B cell (primary cell): ENCODE results near the gene PPT2. TPM values are rescaled to one million over a fixed set of nuclear protein-coding genes. Genes with fewer than 3 reads are reported as not detected.

Source experiments
- ATAC-seq: fragments of 200-7000 bp; cut with Tn5 transposase; one replicate; pipeline ENCODE4 v1.10.0; 2021; ENCODE audit warnings: low read depth, mild to moderate bottlenecking, moderate number of reproducible peaks, moderate library complexity
- CTCF ChIA-PET: fragments of 350-600 bp; sonication (Branson Sonifier 250); formaldehyde crosslinking; loops from one replicate; lab custom pipeline; 2021; ENCODE audit warnings: antibody characterized with exemption, inconsistent platforms; lab: Charles Lee
- POLR2A ChIA-PET: fragments of 350-600 bp; sonication (Branson Sonifier 250); formaldehyde crosslinking; loops from one replicate; lab custom pipeline; 2021; ENCODE audit warnings: antibody characterized with exemption; lab: Charles Lee
- DNase-seq: peaks from one replicate; pipeline ENCODE4 v3.0.0; 2013
- H2AFZ ChIP-seq: 2 replicates; pipeline ENCODE4 v1.6.1; 2012; ENCODE audit warnings: mild to moderate bottlenecking, low read depth, low read length; ENCODE audit not compliant: insufficient read depth, poor library complexity, severe bottlenecking
- H3K27ac ChIP-seq, 2 donors: 1 replicate in 1 of 2; 2 replicates in 1 of 2; pipeline ENCODE4 v1.5.1; 2012 to 2013; ENCODE audit warnings: low read length in 2 of 2, mild to moderate bottlenecking in 2 of 2, moderate library complexity in 1 of 2
- H3K27me3 ChIP-seq, 4 experiments: fragments of 200-600 bp in 1 of 4; sonication (generic) in 1 of 4; replicated peaks in 1 of 4; 1 replicate in 2 of 4; 2 replicates in 2 of 4; pipeline versions ENCODE4 v1.6.1 to v1.7.0; 2013 to 2016; ENCODE audit warnings: low read length in 3 of 4, mild to moderate bottlenecking in 2 of 4, mixed read lengths in 1 of 4, moderate library complexity in 1 of 4; ENCODE audit not compliant: insufficient read depth in 4 of 4, control insufficient read depth in 3 of 4; ENCODE audit errors: control extremely low read depth in 1 of 4
- H3K36me3 ChIP-seq, 2 experiments: replicated peaks in 1 of 2; 1 replicate in 1 of 2; 2 replicates in 1 of 2; pipeline versions ENCODE4 v1.6.1 to v1.7.1; 2013; ENCODE audit warnings: low read length in 1 of 2; ENCODE audit not compliant: insufficient read depth in 2 of 2, control insufficient read depth in 1 of 2; ENCODE audit errors: control extremely low read depth in 1 of 2, extremely low read depth in 1 of 2
- H3K4me1 ChIP-seq, 2 donors: fragments of 200-600 bp in 1 of 2; sonication (generic) in 1 of 2; 1 replicate in 1 of 2; 2 replicates in 1 of 2; pipeline versions ENCODE4 v1.5.1 to v1.6.1; 2013 to 2017; ENCODE audit warnings: low read length in 2 of 2; ENCODE audit not compliant: control insufficient read depth in 2 of 2, insufficient read depth in 2 of 2
- H3K4me2 ChIP-seq: replicated peaks from 2 replicates; pipeline ENCODE3; 2012; ENCODE audit warnings: mild to moderate bottlenecking, low read depth, low read length; ENCODE audit not compliant: poor library complexity, severe bottlenecking
- H3K4me3 ChIP-seq, 5 experiments: fragments of 200-600 bp in 1 of 5; sonication (generic) in 1 of 5; 1 replicate in 3 of 5; 2 replicates in 2 of 5; pipeline versions ENCODE4 v1.5.1 to v1.7.0; 2011 to 2016; ENCODE audit warnings: low read length in 4 of 5, mild to moderate bottlenecking in 4 of 5, low read depth in 2 of 5, control low read depth in 1 of 5, moderate library complexity in 1 of 5; ENCODE audit not compliant: insufficient read depth in 1 of 5; ENCODE audit errors: control extremely low read depth in 1 of 5, extremely low read depth in 1 of 5
- H3K79me2 ChIP-seq: fragments of 200-600 bp; sonication (generic); one replicate; pipeline ENCODE4 v1.6.0; 2016; ENCODE audit warnings: low read length; ENCODE audit not compliant: control insufficient read depth, insufficient read depth
- H3K9ac ChIP-seq: fragments of 200-600 bp; sonication (generic); 2 replicates; pipeline ENCODE4 v1.6.1; 2017; ENCODE audit warnings: mild to moderate bottlenecking, low read length, moderate library complexity
- H3K9me3 ChIP-seq, 3 donors: one replicate each; pipeline versions ENCODE4 v1.6.1 to v1.7.1; 2013; ENCODE audit warnings: low read length in 2 of 3; ENCODE audit not compliant: control insufficient read depth in 2 of 3, insufficient read depth in 1 of 3; ENCODE audit errors: control extremely low read depth in 1 of 3
- H4K20me1 ChIP-seq: 2 replicates; pipeline ENCODE4 v1.6.0; 2012; ENCODE audit warnings: mild to moderate bottlenecking, low read length; ENCODE audit not compliant: insufficient read depth, control insufficient read depth, poor library complexity, severe bottlenecking
- H3K27ac Mint-ChIP-seq: one replicate; pipeline ENCODE4 v1.8.0; 2021; ENCODE audit warnings: mixed read lengths
- H3K27me3 Mint-ChIP-seq: one replicate; pipeline ENCODE4 v1.8.0; 2021; ENCODE audit warnings: mixed read lengths
- H3K4me1 Mint-ChIP-seq: one replicate; pipeline ENCODE4 v1.8.0; 2021; ENCODE audit warnings: mixed read lengths
- H3K4me3 Mint-ChIP-seq: one replicate; pipeline ENCODE4 v1.8.0; 2021; ENCODE audit warnings: mixed read lengths
- H3K9me3 Mint-ChIP-seq: one replicate; pipeline ENCODE4 v1.8.0; 2022; ENCODE audit warnings: mixed read lengths; ENCODE audit not compliant: insufficient read depth
- EZH2 ChIP-seq: IDR thresholded peaks from 2 replicates; pipeline ENCODE4 v1.6.1; 2012; ENCODE audit warnings: borderline replicate concordance, low read depth, mild to moderate bottlenecking, moderate library complexity, low read length; ENCODE audit not compliant: insufficient read depth, poor library complexity, severe bottlenecking
- WGBS: methylation state at CpG from one replicate; pipeline ENCODE4 v1.1.5; 2013; ENCODE audit warnings: missing lambda C conversion rate; ENCODE audit not compliant: insufficient coverage; 5-methylcytosine and 5-hydroxymethylcytosine counted together
- intact Hi-C: fragments of 100-400 bp; cut with micrococcal nuclease; formaldehyde crosslinking; loops from one replicate; pipeline ENCODE4 v1.10.0; 2022
- polyA plus RNA-seq: library from polyadenylated mRNA; depleted of rRNA; stranded (reverse); fragments of >200 nt; gene quantifications from 2 replicates; pipeline ENCODE4 v1.2.3, GENCODE V29; 2012
- total RNA-seq, 2 donors: library from RNA; stranded (reverse); fragments of 120-200 nt in 1 of 2; gene quantifications; 1 replicate in 1 of 2; 2 replicates in 1 of 2; pipeline versions ENCODE4 v1.2.3 to v1.2.4, GENCODE V29; 2013 to 2022
- TF ChIP-seq, protein P1 (sequence below): fragments of 200-600 bp; IDR thresholded peaks from one replicate; pipeline ENCODE4 v1.8.0; 2022; ENCODE audit warnings: antibody characterized with exemption, mild to moderate bottlenecking

Gene PPT2
- total and polyA plus RNA-seq, 2 donors (not counting 1 experiment from before 2014, with no cell fraction given) = 1.2 to 4.2 TPM

GRCh38 chr6:32108094-32108627 lies 45.8 kb upstream of the PPT2 start:
- TF ChIP-seq, protein P1, sequence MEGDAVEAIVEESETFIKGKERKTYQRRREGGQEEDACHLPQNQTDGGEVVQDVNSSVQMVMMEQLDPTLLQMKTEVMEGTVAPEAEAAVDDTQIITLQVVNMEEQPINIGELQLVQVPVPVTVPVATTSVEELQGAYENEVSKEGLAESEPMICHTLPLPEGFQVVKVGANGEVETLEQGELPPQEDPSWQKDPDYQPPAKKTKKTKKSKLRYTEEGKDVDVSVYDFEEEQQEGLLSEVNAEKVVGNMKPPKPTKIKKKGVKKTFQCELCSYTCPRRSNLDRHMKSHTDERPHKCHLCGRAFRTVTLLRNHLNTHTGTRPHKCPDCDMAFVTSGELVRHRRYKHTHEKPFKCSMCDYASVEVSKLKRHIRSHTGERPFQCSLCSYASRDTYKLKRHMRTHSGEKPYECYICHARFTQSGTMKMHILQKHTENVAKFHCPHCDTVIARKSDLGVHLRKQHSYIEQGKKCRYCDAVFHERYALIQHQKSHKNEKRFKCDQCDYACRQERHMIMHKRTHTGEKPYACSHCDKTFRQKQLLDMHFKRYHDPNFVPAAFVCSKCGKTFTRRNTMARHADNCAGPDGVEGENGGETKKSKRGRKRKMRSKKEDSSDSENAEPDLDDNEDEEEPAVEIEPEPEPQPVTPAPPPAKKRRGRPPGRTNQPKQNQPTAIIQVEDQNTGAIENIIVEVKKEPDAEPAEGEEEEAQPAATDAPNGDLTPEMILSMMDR = no peak
- no peak for TF ChIP-seq EZH2
- ChIA-PET CTCF (interaction anchor here (0.6 kb wide), 1 partner anchor 133 kb away, joined by 4 read pairs; no protein-coding TSS in a partner anchor), POLR2A (interaction anchor here (0.7 kb wide), 1 partner anchor 21 kb away, joined by 3 read pairs; no protein-coding TSS in a partner anchor)
- Mint-ChIP-seq H3K27ac (no peak overlapping the region), H3K4me1 (peaks cover 11% of the 10 kb centered on the region), H3K27me3 (peaks cover 42% of the 10 kb centered on the region), H3K9me3 (no peaks in the 10 kb centered on the region), H3K4me3 (no peak overlapping the region)
- Histone ChIP-seq H3K27me3 (peaks cover 0 to 36% (median 12%) of the 10 kb centered on the region in 4 experiments), H3K27ac (no peak overlapping the region), H3K4me2 (no peak overlapping the region), H3K9me3 (no peaks in the 10 kb centered on the region), H3K4me1 (peaks cover 13 to 15% of the 10 kb centered on the region in 2 donors), H3K79me2 (no peaks in the 10 kb centered on the region), H4K20me1 (no peaks in the 10 kb centered on the region), H3K9ac (no peak overlapping the region), H2AFZ (no peak overlapping the region), H3K4me3 (no peak overlapping the region), H3K36me3 (peaks cover 0 to 3% of the 10 kb centered on the region in 2 experiments)
- no peak for DNase-seq
- 11% methylated on average over 11 of the region's 15 CpGs for WGBS
- intact Hi-C loops = no loop called here
- ATAC-seq = no peak

- no peak overlapping the region for H3K4me3 ChIP-seq
- no peaks in the 10 kb centered on the region for H3K9me3 ChIP-seq
- no peak overlapping the region for H2AFZ ChIP-seq
- H3K4me2 ChIP-seq = no peak overlapping the region
- ATAC-seq (no peak), DNase-seq (no peak)
- no peak overlapping the region for H3K9ac ChIP-seq
- H4K20me1 ChIP-seq = no peaks in the 10 kb centered on the region
- TF ChIP-seq, protein P1 = no peak
- TF ChIP-seq EZH2 = no peak
- ChIA-PET POLR2A (interaction anchor here (0.7 kb wide), 1 partner anchor 20 kb away, joined by 3 read pairs; no protein-coding TSS in a partner anchor), CTCF (interaction anchor here (0.6 kb wide), 1 partner anchor 134 kb away, joined by 4 read pairs; no protein-coding TSS in a partner anchor)
- Mint-ChIP-seq H3K27me3 (peaks cover 38% of the 10 kb centered on the region), H3K9me3 (no peaks in the 10 kb centered on the region), H3K27ac (no peak overlapping the region), H3K4me3 (no peak overlapping the region), H3K4me1 (peaks cover 11% of the 10 kb centered on the region)
- H3K4me1 ChIP-seq = peaks cover 13 to 15% of the 10 kb centered on the region in 2 donors
- intact Hi-C loops = no loop called here
- H3K27me3 ChIP-seq = peaks cover 0 to 36% (median 12%) of the 10 kb centered on the region in 4 experiments
- WGBS = 53% methylated on average over 6 of the region's 6 CpGs
- peaks cover 0 to 3% of the 10 kb centered on the region in 2 experiments for H3K36me3 ChIP-seq
- H3K79me2 ChIP-seq = no peaks in the 10 kb centered on the region
- no peak overlapping the region for H3K27ac ChIP-seq
These were observed 45.2 kb upstream of the PPT2 start for GRCh38 chr6:32108727-32109113.
